HepG2 (cell line): ENCODE data around the gene PKNOX2. TPM values are rescaled to one million over a fixed set of nuclear protein-coding genes. Genes with fewer than 3 reads are reported as not detected.

ENCODE experiments used
- ATAC-seq: fragments of 200-7000 bp; cut with Tn5 transposase; 3 replicates; pipeline ENCODE4 v1.9.1; 2020; ENCODE audit warnings: mild to moderate bottlenecking, moderate library complexity
- BruUV-seq: library from RNA; stranded (reverse); fragments of 400-500 nt; replicated peaks from 2 replicates; lab custom pipeline; 2021; lab: Mats Ljungman, UMichigan
- CTCF ChIA-PET: fragments of 300-600 bp; formaldehyde crosslinking; extraction: SDS; loops from one replicate; lab custom pipeline; 2021; ENCODE audit warnings: low total read pairs, inconsistent platforms, low intra/inter-chr PET ratio; lab: Yijun Ruan, JAX
- POLR2A ChIA-PET: fragments of 350-600 bp; sonication (Branson Sonifier 250); formaldehyde crosslinking; loops from one replicate; lab custom pipeline; 2020; ENCODE audit warnings: antibody characterized with exemption, inconsistent platforms; lab: Yijun Ruan, JAX
- DNase-seq: peaks from one replicate; pipeline ENCODE4 v3.0.0-alpha.2; 2015; ENCODE audit warnings: low spot score
- FAIRE-seq: peaks from 3 replicates; lab custom pipeline; 2011; peaks lifted over from hg19 to GRCh38; lab: Jason Lieb, UNC
- H2AFZ ChIP-seq: one replicate; pipeline ENCODE4 v1.6.1; 2011; ENCODE audit warnings: low read length, inconsistent platforms
- H3K27ac ChIP-seq: fragments of 300-600 bp; 3 replicates; pipeline ENCODE4 v1.8.0; 2011; ENCODE audit warnings: mixed run types, mild to moderate bottlenecking, mixed read lengths, low read length, inconsistent platforms; ENCODE audit not compliant: insufficient read depth; ENCODE audit errors: extremely low read length
- H3K27me3 ChIP-seq, 2 experiments: fragments of 200-600 bp in 1 of 2; 2 replicates in 1 of 2; 3 replicates in 1 of 2; pipeline versions ENCODE4 v1.6.0 to v1.8.0; 2011; ENCODE audit warnings: low read length in 2 of 2, mild to moderate bottlenecking in 2 of 2, moderate library complexity in 2 of 2, inconsistent platforms in 1 of 2; ENCODE audit not compliant: insufficient read depth in 2 of 2, control insufficient read depth in 1 of 2
- H3K36me3 ChIP-seq, 2 experiments: fragments of 200-600 bp in 1 of 2; replicated peaks in 1 of 2; 2 replicates in 1 of 2; 3 replicates in 1 of 2; pipeline versions ENCODE4 v1.5.1 to v1.8.0; 2011; ENCODE audit warnings: low read length in 2 of 2, inconsistent platforms in 1 of 2; ENCODE audit not compliant: insufficient read depth in 2 of 2, control insufficient read depth in 1 of 2
- H3K4me1 ChIP-seq: 2 replicates; pipeline ENCODE4 v1.5.1; 2012; ENCODE audit warnings: low read length, inconsistent platforms; ENCODE audit not compliant: insufficient read depth
- H3K4me2 ChIP-seq: 2 replicates; pipeline ENCODE4 v1.6.0; 2011; ENCODE audit warnings: low read depth, low read length, inconsistent platforms
- H3K4me3 ChIP-seq, 3 experiments: fragments of 200-600 bp in 1 of 3; sonication (generic), shearing (Covaris generic) in 1 of 3; replicated peaks in 1 of 3; 2 replicates each; pipeline ENCODE4 v1.5.1; 2011 to 2016; ENCODE audit warnings: low read length in 3 of 3, inconsistent platforms in 2 of 3, low read depth in 2 of 3, mild to moderate bottlenecking in 2 of 3, control low read depth in 1 of 3, mixed read lengths in 1 of 3; ENCODE audit not compliant: insufficient read depth in 1 of 3
- H3K79me2 ChIP-seq: one replicate; pipeline ENCODE4 v1.6.1; 2011; ENCODE audit warnings: low read length, inconsistent platforms; ENCODE audit not compliant: insufficient read depth
- H3K9ac ChIP-seq: 2 replicates; pipeline ENCODE4 v1.6.0; 2011; ENCODE audit warnings: mild to moderate bottlenecking, low read depth, low read length, inconsistent platforms; ENCODE audit not compliant: insufficient read depth
- H3K9me3 ChIP-seq: 2 replicates; pipeline ENCODE4 v1.5.1; 2012; ENCODE audit warnings: mild to moderate bottlenecking, low read length
- H4K20me1 ChIP-seq: 2 replicates; pipeline ENCODE4 v1.6.0; 2011; ENCODE audit warnings: inconsistent platforms, mild to moderate bottlenecking, low read length, moderate library complexity; ENCODE audit not compliant: insufficient read depth
- E2F5 ChIP-seq: sonication (generic); formaldehyde crosslinking; conservative IDR thresholded peaks from 2 replicates; pipeline ENCODE4 v1.4.0; 2020; ENCODE audit warnings: missing genetic modification reagents
- FOXP1 ChIP-seq, 2 experiments: fragments of 450-650 bp in 1 of 2; IDR thresholded peaks; 2 replicates each; pipeline ENCODE4 v1.6.1; 2017 to 2018; ENCODE audit warnings: antibody characterized with exemption in 1 of 2
- NR2F2 ChIP-seq: IDR thresholded peaks from 2 replicates; pipeline ENCODE4 v1.6.1; 2012; ENCODE audit warnings: low read depth, inconsistent platforms, borderline replicate concordance
- PRMT3 ChIP-seq: sonication (generic); formaldehyde crosslinking; IDR thresholded peaks from 2 replicates; pipeline ENCODE4 v1.8.1; 2022; ENCODE audit warnings: low read depth, mild to moderate bottlenecking, moderate library complexity, missing genetic modification reagents, borderline replicate concordance
- ZNF839 ChIP-seq: sonication (generic); formaldehyde crosslinking; IDR thresholded peaks from 2 replicates; pipeline ENCODE4 v1.4.0; 2020; ENCODE audit warnings: missing genetic modification reagents, mild to moderate bottlenecking, borderline replicate concordance
- ZNF879 ChIP-seq: sonication (generic); formaldehyde crosslinking; IDR thresholded peaks from 2 replicates; pipeline ENCODE4 v1.8.1; 2023; ENCODE audit warnings: missing genetic modification reagents
- WGBS: methylation state at CpG from one replicate; pipeline ENCODE4 v1.1.6; 2017; ENCODE audit warnings: low lambda C conversion rate; 5-methylcytosine and 5-hydroxymethylcytosine counted together
- in situ Hi-C: cut with HindIII; loops from 2 replicates; pipeline ENCODE4 v1.10.0; 2017; ENCODE audit warnings: low pct_unique_long_range_greater_than_20kb; ENCODE audit not compliant: extremely low pct_ligation_motif_present
- intact Hi-C: fragments of 100-400 bp; cut with micrococcal nuclease; formaldehyde crosslinking; loops from one replicate; pipeline ENCODE4 v1.10.0; 2022; ENCODE audit not compliant: unreplicated experiment
- polyA plus RNA-seq, 8 experiments: library from polyadenylated mRNA; depleted of rRNA in 3 of 8; stranded (reverse) in 7 of 8; unstranded in 1 of 8; fragments of >200 nt; fragmentation: Illumina TruSeq in 4 of 8; extraction: Trizol in 4 of 8; gene quantifications; 2 replicates each; pipeline versions ENCODE4 v1.2.1 to v1.2.3, GENCODE V29; 2011 to 2016; ENCODE audit warnings: low read depth in 4 of 8, missing spikeins in 1 of 8, mixed read lengths in 1 of 8; ENCODE audit not compliant: insufficient read depth in 1 of 8
- total RNA-seq, 5 experiments: library from RNA; depleted of rRNA; stranded (reverse); fragments of >200 nt; fragmentation: Illumina TruSeq; extraction: Trizol; gene quantifications; 2 replicates each; pipeline ENCODE4 v1.2.3, GENCODE V29; 2016; ENCODE audit warnings: low read depth in 1 of 5
- TF ChIP-seq, protein P1 (sequence below): conservative IDR thresholded peaks from 2 replicates; pipeline ENCODE4 v1.6.1; 2018; ENCODE audit warnings: missing genetic modification reagents
- TF ChIP-seq, protein P2 (sequence below): sonication (generic); formaldehyde crosslinking; IDR thresholded peaks from 2 replicates; pipeline ENCODE4 v1.8.0; 2022; ENCODE audit warnings: mild to moderate bottlenecking, missing genetic modification reagents, borderline replicate concordance

The PKNOX2 gene
- total and polyA plus RNA-seq, 2 of the 13 experiments (the other 11 are each of a cell fraction or from before 2014, with no cell fraction given), result not detected

- in situ Hi-C loops (no loop called here), intact Hi-C loops (no loop called here)
- ChIA-PET CTCF (no interaction called here), POLR2A (no interaction called here)
- WGBS, result 14% methylated on average over 5 of the region's 5 CpGs
- Histone ChIP-seq H3K79me2 (no peaks in the 10 kb centered on the region), H4K20me1 (no peaks in the 10 kb centered on the region), H3K4me2 (no peak overlapping the region), H3K27ac (no peak overlapping the region), H3K27me3 (peaks cover 3 to 49% of the 10 kb centered on the region in 2 experiments; a peak in 4 of 5 replicates), H3K9me3 (peaks cover 6% of the 10 kb centered on the region), H3K36me3 (no peaks in the 10 kb centered on the region), H2AFZ (no peak overlapping the region), H3K9ac (no peak overlapping the region), H3K4me3 (no peak overlapping the region), H3K4me1 (no peaks in the 10 kb centered on the region)
- TF ChIP-seq ZNF839 (CRISPR knock-in tag), result no peak
- TF ChIP-seq, protein P1, sequence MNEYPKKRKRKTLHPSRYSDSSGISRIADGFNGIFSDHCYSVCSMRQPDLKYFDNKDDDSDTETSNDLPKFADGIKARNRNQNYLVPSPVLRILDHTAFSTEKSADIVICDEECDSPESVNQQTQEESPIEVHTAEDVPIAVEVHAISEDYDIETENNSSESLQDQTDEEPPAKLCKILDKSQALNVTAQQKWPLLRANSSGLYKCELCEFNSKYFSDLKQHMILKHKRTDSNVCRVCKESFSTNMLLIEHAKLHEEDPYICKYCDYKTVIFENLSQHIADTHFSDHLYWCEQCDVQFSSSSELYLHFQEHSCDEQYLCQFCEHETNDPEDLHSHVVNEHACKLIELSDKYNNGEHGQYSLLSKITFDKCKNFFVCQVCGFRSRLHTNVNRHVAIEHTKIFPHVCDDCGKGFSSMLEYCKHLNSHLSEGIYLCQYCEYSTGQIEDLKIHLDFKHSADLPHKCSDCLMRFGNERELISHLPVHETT, result no peak
- TF ChIP-seq FOXP1 (IDR thresholded peaks at IDR 0.05), result no peak
- no peak for TF ChIP-seq FOXP1 (CRISPR knock-in tag; IDR thresholded peaks at IDR 0.05)
- TF ChIP-seq PRMT3 (CRISPR knock-in tag), result no peak
- no peak for TF ChIP-seq ZNF879
- TF ChIP-seq NR2F2, result no peak
- TF ChIP-seq, protein P2, sequence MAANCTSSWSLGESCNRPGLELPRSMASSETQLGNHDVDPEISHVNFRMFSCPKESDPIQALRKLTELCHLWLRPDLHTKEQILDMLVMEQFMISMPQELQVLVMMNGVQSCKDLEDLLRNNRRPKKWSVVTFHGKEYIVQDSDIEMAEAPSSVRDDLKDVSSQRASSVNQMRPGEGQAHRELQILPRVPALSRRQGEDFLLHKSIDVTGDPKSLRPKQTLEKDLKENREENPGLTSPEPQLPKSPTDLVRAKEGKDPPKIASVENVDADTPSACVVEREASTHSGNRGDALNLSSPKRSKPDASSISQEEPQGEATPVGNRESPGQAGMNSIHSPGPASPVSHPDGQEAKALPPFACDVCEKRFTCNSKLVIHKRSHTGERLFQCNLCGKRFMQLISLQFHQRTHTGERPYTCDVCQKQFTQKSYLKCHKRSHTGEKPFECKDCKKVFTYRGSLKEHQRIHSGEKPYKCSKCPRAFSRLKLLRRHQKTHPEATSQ (CRISPR knock-in tag), result no peak
- no peak for TF ChIP-seq E2F5 (CRISPR knock-in tag)
- DNase-seq, result no peak
- BruUV-seq, result no TSS peak
- FAIRE-seq, result no peak
- ATAC-seq, result no peak
Measured at GRCh38 chr11:125190566-125190965, 26.0 kb downstream of the PKNOX2 start.
